Astrocyte of the hippocampus (primary cell): ENCODE results near the gene CACHD1.

Experiments
- DNase-seq: peaks from one replicate; pipeline ENCODE4 v3.0.0; 2011; ENCODE audit warnings: low read depth, low spot score

The CACHD1 gene

DNA sequence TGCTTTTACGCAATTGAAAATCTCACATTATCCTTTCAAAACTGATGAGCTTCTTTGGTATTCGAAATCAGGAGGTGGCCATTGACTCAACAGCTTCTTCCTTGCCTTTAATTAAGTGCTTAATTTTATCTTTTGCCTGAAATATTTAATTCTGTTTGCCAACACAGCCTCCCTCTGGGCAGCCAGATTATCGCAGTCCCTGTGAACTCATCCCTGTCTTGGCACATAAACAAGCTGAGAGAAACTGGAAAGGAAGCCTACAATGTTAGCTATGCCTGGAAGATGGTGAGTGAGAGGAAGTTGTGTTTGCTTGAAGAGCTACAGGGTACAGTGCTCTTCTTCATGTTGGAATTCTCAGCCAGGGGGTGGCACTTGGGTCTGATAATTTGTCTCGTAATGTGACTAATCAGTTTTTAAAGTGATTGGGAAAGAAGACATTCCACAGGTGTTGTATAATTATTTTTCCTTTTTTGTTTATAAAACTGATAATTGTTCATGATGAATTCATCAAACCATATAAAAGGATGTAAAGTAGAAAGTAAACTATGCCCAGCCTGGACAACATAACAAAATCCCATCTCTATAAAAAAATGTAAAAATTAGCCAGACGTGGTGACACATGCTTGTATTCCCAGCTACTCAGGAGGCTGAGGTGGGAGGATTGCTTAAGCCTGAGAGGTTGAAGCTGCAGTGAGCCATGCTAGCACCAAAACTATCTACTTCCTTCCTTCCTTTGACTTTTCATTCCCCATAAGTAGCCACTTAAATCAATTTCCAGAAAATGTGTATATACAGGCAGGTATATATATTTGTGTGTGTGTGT lies 184.8 kb downstream of the CACHD1 start:
- no peak for DNase-seq

DNA sequence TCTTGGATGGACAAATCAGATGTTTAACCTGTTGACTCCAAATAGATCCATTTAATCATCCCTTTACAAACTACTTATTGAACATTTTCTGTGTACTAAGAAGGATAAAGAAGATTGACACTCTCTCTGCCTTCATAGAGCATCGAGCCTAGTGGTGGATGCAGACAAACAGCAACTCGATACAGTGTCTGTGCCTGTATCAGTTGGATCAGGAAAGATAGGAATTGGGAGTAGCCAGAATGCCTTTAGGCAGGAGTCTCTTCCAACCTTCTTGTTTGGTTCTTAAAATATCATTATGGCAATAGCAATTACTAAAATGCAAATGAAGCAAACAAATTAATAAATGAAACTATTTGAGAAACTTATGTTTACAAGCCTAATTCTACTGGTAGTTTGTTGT lies 185.9 kb downstream of the CACHD1 start:
- no peak for DNase-seq

DNA sequence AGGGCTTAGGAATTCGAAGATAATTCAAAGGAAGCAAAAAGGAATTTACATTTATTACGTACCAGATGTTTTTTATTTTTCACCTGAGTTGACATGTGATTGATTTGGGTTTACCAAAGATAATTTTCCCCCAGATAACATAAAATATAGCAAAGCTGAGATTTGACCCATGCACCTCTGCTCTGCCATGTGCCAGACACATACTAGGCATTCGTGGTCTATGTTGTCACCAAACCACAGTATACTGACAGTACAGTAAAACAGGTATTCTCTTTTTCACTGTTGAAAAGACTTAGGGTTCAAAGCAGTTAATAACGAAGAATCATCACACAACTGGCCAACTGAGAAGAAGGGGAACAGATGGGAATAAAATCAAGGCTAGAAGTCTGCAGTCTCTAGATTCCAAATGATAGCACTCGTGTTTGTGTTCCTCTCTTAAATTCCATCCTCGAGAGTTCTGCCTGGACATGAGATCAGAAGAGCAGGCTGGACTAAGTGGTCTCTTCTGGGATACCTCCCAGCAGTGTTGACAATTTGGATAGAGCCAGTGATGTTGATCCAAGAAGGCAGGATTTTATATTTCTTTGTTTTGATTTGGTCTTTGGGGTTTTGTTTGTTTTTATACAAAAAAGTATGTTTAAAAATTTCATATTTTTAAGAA lies 189.7 kb downstream of the CACHD1 start:
- DNase-seq, result peak; percentile 22

DNA sequence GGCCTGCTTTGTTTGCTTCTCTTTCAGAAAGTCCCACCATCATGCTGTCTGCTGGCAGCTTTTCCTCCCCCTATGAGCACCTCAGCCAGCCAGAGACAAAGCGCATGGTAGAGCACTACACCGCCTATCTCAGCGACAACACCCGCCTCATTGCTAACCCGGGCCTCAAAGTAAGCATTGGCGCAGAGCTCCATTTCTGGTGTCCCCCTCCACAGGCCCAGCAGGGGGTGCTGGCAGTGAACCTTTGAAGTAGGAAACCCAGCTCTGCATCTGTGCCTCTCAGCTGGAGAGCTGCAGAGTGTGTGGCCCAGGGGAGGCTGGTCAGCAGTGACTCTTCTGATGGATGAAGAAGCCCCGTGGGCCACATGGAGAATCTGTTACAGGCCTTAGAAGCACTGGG lies 193.7 kb downstream of the CACHD1 start:
- peak; percentile 52 for DNase-seq

DNA sequence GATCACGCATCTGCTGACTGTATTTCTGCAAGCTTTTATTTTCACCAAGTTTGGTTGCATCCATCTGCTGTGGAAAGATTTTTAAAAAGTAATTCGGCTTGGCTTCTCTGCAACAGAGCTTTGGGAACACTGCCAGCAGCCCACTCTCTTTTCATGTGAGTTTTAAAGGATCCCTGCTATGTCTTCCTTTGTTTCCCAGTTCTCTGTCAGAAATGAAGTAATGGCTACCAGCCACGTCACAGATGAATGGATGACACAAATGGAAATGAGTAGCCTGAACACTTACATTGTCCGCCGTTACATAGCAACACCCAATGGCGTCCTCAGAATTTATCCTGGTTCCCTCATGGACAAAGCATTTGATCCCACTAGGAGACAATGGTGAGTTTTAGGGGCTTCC lies 194.4 kb downstream of the CACHD1 start:
- DNase-seq, result peak; percentile 53

DNA sequence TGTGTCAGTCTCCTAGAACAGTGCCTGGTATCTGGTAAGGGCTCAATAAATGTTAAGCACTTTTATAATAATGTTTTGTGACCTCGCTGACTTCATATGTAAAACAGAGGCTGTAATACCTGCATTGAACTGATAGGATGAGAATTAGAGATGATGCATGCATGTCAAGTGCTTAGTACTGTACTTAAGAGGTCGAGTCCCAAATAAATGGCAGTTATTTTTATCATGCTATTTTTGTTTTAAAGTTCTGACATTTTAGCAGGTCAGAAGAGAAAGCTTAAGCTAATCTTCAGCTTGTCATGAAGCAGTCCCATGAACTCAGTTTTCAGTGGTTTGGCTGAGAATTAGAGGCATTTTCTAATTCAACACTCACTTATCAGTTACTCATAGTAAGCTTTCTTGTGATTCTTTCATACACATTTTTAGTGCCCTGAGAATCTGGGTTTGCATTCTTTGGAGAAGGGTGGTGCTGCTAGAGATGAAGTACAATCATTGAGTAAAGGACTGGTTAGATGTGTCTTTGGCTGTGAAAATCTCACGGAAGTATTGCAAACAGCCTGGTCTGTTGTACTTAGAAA lies 199.3 kb downstream of the CACHD1 start:
- DNase-seq, result peak; percentile 60

DNA sequence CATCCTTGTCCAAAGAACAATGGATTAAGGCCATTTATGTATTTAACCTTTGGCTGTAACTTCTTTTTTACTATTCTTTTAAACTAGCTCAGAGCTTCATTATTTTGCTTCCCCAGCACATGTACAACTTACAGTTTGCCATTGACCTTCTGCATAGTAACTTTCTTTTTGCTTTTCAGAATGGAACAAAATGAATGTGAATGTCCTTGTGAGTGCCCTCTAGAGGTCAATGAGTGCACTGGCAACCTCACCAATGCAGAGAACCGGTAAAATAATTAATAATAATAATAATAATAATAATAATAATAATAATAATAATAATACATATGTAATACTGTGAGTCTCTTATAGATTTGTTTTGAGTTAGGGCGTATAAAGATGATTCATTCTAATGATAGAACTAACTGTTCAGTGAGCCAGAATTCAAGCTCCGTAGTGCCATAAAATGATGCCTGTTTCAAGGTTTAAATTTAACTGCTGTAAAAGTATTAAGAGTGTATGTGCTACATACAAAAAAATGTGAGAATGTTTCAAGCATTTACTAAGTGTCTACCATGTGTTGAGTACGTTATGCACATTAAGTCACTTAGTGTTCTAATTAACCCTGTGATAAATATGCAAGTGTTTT lies 205.9 kb downstream of the CACHD1 start:
- DNase-seq, result peak; percentile 43

DNA sequence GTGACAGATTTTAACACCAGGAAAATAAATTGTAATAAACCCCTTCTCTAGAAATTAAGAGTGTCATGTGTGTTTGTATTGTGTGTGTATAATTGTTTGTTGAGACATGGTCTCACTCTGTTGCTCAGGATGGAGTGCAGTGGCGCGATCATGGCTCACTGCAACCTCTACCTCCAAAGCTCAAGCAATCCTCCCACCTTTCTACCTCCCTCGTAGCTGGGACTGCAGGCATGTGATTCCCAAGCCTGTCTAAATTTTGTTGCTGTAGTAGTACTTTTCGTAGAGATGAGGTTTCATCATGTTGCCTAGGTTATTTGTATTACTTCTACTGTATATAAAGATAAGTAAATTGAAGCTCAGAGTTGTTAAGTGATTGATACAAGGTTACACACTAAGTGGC lies 206.5 kb downstream of the CACHD1 start:
- no peak for DNase-seq

DNA sequence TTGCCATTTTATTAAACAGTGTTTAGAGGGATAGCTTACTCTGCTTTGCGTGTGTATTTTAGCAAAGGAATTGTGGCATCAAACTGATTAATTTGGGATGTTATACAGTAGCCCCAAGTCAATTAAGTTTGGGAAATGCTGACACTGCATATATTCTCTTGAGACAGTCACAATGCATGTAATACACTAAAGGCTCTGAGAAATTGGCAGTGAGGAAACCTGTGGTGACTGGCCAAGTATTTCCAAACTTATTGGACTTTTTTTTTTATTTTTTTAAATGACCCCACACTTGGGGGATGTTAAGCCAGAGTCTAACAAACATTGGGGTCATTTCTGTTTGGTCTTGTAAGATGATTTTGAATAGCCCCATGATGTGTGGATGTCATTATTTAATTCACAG lies 207.6 kb downstream of the CACHD1 start:
- DNase-seq, result no peak

DNA sequence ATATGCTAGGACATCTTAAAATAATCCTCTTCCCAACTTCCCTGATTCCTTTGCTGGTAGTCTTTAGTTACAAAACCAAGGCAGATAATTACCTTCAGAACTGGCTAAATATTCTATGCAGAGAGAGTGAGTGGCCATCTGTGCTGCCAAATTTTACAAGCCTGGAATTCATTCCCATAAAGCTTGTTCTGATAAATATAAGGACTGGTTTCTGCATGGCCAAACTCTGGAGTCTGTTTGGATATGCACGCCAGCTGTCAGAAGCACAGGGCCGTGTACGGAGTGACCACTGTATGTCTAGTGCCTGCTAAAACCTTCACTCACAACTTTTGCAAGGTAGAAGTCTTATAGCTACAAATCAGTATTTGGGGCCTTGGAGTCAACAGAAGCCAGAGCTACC lies 208.4 kb downstream of the CACHD1 start:
- no peak for DNase-seq

DNA sequence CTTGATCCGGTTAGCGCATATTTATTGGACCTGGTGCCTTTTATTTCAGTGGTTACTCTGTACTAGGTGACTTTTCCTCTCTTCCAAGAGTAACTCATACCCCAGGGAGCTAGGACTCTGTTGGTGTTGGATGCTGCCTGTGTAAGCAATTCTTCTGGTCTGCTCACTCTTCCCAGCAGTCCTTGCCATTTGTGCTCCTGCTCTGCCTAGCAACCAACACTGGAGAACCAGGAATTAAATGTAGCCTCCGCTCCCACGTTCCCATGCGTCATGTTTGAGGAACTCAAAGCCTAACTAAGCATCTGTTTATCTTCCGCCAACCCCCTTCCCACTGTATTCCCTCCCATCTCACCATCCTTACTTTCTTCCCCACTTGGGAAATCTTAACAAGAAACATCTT lies 209.2 kb downstream of the CACHD1 start:
- no peak for DNase-seq

DNA sequence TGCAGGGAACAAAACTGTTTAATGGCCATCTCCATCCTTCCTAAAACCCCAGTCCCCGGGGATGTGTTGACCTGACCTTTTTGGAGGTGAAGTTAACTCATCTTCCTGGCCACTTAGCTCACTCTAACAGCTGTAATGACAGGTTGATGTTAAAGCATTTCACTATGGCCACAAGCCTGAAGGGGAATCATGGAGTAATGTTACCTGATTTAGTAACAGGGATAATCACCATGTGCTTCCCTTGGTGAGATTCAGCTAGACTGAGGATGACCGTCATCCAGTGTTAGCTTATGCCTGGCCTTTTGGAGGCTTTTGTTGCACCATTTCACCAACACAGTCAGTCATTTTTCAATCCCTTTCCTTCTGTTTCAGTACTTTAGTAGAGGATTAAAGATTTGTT lies 210.7 kb downstream of the CACHD1 start:
- no peak for DNase-seq

DNA sequence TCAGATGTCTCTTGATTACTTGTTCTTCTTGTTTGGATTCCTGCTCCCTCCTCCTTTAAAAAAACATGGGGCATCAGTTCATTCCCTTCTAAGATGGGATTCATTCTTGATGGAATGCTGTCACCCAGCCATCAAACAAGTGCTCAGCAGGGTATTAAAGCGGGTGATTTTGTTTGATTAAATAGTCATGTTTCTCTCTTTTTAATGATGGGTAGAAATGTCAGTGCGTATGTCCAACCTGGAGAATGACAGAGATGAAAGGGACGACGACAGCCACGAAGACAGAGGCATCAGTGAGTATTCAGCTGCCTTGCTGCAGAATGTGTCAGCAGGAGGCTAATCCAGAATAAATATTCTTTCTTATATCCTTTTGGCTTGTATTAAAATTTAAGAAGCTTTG lies 211.1 kb downstream of the CACHD1 start:
- no peak for DNase-seq

DNA sequence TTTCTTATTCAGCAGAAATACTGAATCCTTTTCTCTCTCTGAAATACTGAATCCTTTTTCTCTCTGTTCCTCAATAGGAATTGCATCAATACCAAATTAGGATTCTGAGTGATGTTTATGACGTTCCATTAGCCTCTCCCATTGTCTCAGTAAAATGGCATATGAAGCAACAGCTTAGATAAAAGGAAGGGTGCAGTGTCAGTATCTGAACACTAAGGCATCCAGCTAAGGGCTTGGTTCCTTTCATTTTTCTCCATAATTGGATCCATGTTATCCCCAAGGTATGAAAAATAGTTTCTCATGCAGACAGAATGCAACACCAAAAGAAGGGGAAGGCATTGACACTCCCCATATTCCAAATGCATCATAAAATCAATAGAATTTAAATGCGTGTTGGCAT lies 213.5 kb downstream of the CACHD1 start:
- DNase-seq, result no peak

DNA sequence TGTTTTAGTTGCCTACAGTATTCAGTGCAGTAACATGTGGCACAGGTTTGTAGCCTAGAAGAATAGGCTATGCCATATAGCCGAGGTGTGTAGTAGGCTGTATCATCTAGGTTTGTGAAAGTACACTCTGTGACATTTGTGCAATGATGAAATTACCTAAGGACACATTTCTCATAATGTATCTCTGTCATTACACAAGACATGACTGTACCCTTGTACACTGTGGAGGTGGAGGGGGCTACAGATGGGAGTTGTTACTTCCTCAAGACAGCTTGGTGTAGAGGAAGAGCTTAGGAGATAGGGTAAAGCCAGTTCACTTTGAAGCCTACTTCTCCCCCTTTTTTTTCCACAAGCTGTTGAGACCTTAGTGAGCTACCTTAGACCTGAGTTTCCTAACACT lies 215.3 kb downstream of the CACHD1 start:
- no peak for DNase-seq

DNA sequence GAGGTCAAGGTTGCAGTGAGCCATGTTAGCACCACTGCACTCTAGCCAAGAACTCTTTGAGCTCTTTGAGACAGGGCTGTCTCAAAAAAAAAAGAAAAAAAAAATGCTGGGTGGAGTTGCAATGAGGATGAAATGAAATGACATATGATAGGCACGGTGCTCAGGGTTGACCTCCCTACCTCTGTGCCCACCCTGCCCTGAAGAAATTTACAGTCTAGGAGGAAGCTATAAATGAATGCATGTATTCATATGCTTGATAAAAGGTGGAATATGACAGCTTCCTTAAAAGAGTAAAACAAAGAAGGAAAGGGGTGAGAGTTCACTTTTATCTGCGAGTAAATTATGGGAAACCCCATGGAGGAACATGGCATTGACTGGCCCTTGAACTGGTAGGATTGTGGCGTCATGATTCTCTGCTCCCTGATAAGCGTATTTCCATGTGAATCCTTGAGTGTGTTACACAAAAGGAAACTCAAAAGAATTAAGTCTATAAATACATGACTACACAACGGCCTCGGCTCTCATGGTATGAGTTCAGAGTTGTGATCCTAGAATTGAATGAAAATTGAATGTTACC lies 215.9 kb downstream of the CACHD1 start:
- DNase-seq, result no peak

DNA sequence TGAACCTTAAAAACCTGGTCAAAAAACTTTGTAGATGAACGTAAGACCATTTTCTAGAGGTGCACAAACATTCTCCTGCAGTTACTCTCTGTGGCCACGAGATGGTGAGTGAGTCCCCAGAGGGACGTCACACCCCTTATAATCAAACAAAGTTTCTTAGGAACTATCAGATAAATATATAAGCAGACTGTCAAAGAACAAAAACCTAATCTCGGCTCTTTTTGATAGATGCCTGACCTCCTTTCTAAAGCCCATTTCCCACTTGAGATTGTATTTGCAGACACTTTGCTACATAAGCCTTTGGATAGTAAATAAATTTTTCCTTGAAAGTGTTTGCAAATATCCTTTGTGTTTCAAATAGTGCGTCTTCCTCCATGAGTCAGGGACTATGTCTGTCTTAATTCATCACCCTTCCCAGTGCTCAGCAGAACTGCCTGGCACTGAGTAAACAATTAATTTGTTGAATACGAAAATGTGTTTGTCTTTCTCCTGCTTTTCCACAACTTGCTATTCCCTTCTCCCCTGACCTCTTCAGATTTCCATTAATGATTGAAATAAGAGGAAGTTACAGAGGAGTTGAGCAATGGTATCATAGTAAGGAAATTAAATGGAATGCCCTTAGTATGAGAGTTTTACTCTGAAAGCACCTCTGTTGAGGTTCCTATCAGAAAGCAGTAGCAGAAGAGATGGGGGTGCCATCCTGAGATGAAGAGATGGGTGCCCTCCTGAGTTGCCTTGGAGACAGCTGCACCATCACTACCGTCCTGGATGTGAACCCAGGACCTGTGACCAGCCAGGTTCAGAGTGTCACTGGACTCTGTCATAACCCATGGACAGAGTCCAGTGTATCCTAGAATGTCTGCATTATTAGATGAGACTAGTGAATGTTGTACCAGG lies 217.1 kb downstream of the CACHD1 start:
- DNase-seq, result peak; percentile 73

DNA sequence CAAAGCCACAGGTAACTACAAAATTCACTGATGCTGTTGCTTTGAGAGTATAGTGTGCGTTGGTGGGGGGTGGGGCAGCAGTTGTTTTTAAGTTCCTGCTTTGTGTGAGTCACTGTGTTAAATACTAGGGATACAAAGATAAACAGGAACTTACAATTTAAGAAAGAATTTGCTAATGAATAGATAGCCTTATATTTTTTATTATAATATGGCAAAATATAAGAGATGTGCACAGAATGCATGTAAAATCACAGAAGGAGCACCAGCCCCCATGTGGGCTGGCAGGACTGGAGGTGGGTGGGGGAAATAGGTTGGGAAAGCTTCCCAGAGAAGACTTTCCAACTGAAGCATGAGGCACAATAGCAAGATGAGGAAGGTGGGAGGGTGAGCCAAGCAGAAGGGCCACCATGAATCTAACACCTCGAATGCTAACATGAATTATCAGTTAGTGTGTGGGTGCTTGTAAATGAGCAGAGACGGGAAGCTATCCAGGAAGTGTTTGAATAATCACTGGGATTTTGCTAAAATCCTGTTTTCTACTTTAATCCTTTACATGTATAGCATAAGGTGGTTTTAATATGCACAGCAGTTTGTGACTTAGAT lies 217.9 kb downstream of the CACHD1 start:
- peak; percentile 37 for DNase-seq

DNA sequence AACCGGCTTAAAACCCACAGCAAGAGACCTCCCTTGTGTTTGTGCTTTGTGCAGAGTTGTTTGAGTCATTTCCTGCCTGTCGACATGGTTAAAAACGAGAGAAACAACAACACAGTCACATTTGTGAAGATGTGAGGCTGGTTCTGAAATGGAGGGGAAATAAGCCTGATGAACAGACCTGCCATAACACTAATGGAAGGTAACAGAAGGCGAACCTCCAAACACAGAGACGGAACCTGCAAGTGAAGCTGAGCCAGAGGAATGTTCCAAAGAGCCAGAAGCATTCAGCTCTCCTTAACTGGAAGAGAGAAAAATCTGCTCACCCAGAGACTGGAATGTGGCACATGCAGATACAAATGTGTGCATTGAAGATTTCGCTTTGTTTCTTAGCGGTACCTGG lies 221.7 kb downstream of the CACHD1 start:
- DNase-seq, result peak; percentile 75

DNA sequence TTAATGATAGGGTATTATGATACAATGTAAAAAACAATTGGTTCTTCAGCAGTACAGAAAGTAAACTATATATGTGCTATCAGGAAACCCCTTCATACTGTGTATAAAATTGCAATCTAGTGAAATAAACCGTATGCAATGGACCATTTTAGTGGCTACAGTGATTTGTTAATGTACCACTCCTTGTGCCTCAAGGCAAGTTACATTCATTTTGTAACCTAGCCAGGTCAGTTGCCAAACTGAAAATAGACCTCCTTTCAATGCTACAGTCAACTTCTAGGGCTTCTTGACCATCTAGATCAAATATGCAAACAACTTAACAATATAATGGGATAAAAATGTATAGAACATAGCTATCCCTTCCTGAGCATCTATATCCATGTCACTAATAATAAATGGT lies 223.0 kb downstream of the CACHD1 start:
- DNase-seq, result no peak

DNA sequence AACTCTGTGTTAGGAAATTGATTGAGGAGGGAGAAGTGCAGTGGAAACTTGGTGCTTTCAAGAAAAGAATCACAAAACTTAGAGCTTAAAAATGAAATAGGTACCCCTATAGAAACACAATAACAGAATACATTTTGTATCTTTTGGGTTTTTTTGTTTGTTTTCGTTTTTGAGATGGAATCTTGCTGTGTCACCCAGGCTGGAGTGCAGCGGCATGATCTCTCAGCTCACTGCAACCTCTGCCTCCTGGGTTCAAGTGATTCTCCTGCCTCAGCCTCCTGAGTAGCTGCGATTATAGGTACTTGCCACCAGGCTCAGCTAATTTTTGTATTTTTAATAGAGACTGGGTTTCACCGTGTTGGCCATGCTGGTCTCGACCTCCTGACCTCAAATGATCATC lies 223.5 kb downstream of the CACHD1 start:
- DNase-seq, result no peak
